Stimulated activated CD8-positive, alpha-beta memory T cell treated with anti-CD3 and anti-CD28 coated beads, Interleukin-7, amount 100 ng/mL, for 4 hours (primary cell): ENCODE data around the gene GDPD3.
"Not testable (repeated sequence)": the region's sequence is repeated elsewhere in the genome, so short reads cannot be mapped to it uniquely, and the experiment has no call there.

Experiments
- DNase-seq, 2 donors: peaks; one replicate each; pipeline ENCODE4 v3.0.0-alpha.2; 2020; ENCODE audit warnings: low read depth in 2 of 2

The GDPD3 gene

GRCh38 chr16:30124985-30125379, 11.6 kb upstream of the GDPD3 start:
- DNase-seq = no peak

DNA sequence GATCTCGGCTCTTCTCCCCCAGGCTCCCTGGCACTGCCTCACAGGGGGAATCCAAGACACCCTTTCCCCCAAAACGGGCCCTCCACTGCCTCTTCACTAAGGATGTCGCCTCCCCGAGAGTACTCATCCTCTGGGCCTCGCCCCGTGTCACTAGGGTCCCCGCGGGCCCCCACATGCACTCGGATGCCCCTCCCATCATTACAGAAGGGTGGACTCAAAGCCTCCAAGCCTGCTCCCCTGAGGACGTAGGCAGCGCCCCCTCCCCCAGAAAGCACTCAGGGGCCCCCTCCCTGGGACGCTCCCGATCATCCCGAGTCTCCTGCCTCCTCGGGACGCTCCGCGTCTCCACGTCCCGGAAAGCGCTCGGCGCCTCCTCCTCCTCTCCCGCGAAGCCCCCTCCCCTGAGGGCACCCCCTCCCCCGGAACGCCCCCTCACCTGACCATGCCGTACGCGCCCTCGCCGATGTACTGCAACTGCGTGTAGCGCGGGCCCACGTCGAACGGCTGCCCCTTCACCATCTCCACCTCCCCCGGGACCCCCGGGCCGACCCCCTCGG, 9.3 kb upstream of the GDPD3 start:
- DNase-seq = no peak

GRCh38 chr16:30121741-30122571, 8.6 kb upstream of the GDPD3 start:
- DNase-seq = no peak

DNA sequence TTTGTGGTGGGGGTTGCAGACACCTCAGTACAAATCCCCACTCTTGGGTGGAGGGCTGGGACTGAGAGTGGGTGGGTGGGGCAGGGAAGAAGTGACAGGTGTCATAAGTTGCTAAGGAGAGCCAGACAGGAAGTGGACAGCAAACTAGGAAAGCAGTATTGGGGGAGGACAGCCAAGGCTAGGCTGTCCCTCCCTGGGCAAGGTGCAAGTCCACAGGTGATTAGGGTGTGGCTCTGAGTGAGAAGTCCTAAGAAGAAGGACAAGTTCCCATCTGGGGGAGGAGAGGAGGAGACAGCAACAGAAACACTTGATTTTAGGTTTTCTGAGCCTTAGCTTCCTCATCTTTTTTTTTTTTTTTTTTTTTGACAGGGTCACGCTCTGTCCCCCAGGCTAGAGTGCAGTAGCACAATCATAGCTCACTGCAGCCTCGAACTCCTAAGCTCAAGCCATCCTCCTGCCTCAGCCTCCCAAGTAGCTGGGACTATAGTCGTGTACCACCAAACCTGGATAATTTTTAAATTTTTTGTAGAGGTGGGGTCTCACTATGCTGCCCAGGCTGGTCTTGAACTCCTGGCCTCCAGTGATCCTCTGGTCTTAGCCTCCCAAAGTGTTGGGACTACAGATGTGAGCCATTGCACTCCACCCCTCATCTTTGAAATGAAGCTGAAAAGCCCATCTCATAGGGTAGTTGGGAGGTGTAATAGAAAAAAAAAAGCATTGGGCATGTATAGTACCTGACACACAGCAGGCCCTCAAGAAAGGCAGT, 7.2 kb upstream of the GDPD3 start:
- no peak for DNase-seq

DNA sequence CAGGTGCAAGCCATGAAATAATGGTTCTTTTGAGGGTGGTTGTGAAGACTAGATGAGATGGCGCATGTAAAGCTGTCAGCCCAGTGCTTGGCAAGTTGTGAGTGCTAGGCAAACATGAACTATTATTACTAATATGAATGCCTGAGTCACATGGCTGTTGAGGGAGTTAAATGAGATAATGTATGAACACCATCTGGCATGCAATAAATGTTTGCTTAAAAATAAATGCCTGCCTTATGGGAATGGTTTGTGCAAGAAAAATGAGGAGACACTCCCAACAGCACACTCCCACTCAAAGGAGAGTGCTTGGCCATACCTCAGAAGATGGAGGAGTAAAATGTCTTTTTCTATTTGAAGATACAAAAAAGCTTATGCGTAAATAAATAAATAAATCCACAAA, 6.1 kb upstream of the GDPD3 start:
- DNase-seq = no peak

GRCh38 chr16:30117768-30118167, 4.4 kb upstream of the GDPD3 start:
- no peak for DNase-seq

GRCh38 chr16:30116291-30117207, 3.2 kb upstream of the GDPD3 start:
- no peak for DNase-seq

DNA sequence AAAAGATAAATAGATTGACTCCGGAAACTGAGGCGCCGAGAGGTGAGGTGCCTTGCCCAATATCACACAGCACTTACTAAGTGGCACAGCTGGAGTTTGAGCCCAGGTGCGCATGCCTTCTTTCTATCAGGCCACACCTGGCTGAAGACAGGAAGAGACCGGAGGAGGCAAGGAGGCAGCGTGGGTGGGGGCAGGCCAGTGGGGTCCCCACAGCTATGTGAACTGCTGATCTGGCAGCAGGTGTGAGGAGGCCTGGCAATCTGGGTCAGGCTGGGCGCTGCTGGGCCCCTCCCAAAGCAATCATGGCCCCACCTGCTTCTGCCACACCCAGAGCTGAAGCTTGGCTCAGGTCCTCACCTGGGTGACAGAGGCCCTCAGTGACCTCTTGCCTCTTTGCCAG, 1.9 kb upstream of the GDPD3 start:
- no peak for DNase-seq

DNA sequence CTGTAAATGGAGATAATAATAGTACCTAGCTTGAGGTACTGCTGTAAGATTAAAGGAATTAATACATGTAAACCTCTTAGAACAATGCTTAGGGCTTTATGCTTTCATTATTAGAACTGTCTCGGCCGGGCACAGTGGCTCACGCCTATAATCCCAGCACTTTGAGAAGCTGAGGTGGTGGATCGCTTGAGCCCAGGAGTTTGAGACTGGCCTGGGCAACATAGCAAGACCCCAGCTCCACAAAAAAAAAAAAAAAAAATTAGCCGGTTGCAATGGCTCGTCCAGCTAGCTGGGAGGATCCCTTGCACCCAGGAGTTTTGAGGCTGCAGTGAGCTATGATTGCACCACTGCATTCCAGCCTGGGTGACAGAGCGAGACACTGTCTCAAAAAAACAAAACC, 1.5 kb upstream of the GDPD3 start:
- not testable (repeated sequence) for DNase-seq

DNA sequence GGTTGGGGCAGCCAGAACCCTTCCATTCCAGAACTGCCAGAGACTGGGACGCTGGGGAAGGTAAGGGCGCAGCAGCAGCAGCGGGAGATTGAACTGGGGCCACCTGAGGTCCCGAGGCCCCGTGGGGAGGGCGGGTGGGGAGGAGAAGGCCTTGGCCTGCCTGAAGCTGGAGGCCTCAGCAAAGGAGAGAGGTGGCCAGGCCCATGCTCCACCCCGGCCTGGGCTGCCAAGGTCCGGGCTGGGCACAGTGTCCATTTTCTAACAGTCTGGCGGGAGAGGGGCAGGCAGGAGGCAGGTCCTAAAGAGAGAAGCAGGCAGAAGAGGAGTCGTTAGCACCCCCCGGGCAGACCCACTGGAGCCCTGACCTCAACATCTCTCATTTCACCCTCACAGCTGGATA, 1.1 kb upstream of the GDPD3 start:
- DNase-seq = no peak

DNA sequence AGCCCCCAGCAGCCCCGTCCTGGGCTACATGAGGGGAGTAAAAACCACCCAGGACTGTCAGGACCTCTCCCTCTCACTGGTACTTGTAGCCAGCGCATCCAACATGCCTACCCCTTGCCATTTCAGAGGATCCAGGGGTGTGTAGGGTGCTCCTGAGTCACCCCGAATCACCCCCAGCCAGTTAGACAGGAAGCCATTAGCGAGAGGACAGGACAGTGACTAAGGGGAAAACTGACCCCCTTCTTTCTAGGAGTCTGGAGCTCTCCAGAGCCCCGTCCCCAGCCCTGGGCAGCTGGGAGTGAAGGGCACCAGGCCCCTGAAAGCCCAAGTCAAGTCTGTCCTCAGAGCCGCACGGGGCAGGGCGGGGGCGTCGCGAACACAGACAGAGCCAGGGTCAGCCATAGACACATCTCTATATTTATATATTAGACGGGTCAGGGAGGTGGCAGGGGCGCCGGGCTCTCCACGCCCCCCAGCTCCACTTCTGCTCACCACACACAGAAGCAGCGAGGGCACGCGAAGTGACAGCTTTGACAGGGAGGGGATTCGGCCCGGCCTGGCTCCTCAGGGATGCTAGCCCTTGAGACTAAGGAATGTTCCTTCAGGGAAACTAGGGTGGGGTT, 485 bp upstream of the GDPD3 start:
- no peak for DNase-seq

- DNase-seq = peak; percentile 22 to 27
Measured at GRCh38 chr16:30112197-30113030, 923 bp downstream of the GDPD3 start.

DNA sequence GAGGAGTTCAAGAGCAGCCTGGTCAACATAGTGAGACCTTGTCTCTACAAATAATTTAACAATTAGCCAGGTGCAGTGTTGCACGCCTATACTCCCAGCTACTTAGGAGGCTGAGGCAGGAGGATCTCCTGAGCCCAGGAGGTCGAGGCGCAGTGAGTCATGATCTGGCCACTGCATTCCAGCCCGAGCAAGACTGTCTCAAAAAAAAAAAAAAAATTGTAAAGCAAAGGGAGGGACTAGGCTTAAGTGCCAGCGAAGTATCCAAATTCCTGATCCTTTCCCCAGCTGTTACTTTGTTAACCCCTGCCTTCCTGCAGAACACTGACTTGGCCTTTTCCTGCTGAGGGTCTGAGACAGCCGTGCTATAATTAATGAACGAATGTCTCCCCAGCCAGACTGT, 2.7 kb downstream of the GDPD3 start:
- no peak for DNase-seq

DNA sequence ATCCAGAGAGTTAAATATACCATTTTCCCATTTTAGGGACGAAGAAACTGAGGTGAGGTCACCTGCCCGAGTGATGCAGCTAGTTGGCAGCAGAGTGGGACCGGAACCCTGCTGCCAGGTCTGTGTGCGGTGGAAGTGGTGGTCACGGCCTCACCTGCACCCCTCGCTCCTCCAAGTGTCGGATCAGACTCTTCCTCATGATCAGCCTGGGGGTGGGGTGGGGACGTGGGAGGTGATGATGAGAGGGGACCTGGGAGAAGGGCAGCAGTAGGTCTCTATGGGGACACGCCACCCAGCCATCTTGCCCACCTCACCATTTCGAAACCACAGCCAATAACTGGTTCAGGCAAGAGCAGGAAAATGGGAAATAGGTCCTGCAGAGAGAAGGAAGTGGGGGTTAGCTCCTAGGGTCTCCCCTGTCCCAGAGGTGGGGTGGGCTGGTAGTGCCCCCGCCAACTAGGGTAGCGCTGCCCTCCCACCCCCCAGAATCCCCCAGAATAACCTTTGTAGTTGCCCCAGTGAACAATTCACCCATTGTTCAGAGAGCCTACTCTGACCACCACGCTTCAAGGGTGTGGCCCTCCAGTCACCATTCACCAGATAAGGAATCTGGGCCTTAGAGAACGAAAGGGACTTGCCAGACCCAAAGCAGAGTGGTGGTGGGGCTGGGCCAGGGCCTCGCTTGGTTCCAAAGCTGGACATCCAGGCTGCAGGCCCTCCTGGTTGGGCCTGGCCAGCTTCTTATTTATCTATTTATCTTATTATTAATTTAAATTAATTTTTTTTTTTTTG, 5.1 kb downstream of the GDPD3 start:
- DNase-seq = no peak

GRCh38 chr16:30104492-30104891, 8.8 kb downstream of the GDPD3 start:
- DNase-seq = no peak

- DNase-seq = no peak
Measured at GRCh38 chr16:30104090-30104489, 9.2 kb downstream of the GDPD3 start.

DNA sequence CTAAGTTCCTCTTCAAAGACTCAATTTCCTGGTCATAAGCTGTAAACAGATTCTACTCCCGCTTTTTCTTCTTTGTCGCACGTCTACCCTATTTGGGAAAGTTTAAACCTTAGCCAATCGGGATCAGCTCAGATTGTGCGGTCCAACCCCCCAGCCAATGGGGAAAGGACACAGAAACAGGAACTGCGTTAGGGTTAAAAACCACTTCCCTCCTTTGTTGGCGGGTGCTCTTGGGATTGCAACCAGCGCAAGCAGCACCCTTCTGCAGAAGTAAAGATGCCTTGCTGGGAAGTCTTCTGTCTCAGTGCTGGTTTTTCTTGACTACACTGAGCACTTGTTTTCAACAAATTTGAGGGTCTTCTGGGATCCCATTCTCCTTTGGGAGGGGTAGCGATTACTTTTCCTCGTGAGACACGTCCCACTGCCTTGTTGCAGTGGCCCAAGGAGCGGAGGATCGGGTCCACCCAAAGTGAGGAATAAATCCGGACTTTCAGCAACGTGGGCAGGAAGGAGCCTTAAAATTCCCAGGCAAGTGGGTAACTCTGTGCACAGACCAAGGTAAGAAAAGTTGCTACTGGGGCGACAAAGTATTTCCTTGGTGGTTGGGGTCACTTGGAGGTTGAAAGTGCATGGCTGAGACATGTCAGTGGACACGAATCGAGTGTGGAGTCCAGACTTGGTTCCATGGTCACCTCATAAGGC, 16.3 kb downstream of the GDPD3 start:
- no peak for DNase-seq

GRCh38 chr16:30096105-30096861, 17.1 kb downstream of the GDPD3 start, which contains the start of gene YPEL3:
YPEL3 (minus strand) TSS chr16:30096213; CDS start chr16:30095482, 731 bp downstream.
- peak; percentile 65 to 88 for DNase-seq
